ENCODE data around the gene MALRD1. TPM values are rescaled to one million over a fixed set of nuclear protein-coding genes. Genes with fewer than 3 reads are reported as not detected.

MALRD1 gene
- total and polyA plus RNA-seq, 2 of the 8 experiments (the other 6 are each of a cell fraction or from before 2014, with no cell fraction given) = 0.32 to 0.35 TPM

DNA sequence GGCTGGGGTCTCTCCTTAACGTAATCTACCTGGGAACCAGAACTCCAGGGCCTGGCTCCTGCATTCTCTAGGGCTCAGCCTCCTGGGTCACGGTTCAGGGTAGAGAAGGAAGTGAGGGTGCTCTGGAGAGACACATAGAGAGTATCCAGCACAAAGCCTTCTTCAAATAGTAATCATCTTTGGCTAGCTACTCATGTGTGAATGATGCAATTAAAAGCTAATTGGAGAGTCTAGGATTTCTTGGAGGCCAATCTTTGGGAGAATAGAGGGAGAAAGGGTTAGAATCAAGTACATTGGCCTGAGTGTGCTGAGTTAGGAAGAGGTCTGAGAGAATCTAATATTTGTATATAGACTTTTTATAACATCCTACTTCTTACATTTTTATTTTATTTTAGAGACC, 24.0 kb upstream of the MALRD1 start:
- no peaks in the 10 kb centered on the region for H3K27me3 ChIP-seq (replicated peaks in 1 of 4; ENCODE audit: control insufficient read depth in 3 of 4, extremely low read depth in 1 of 4, insufficient read depth in 3 of 4, low read length in 3 of 4)
- H3K9me3 ChIP-seq (ENCODE audit: insufficient read depth in 2 of 2, low read depth in 1 of 2, low read length in 1 of 2) = no peaks in the 10 kb centered on the region
- no peak for DNase-seq (ENCODE audit: low read depth in 1 of 2, low spot score in 2 of 2)
- H4K5ac ChIP-seq (ENCODE audit: insufficient read length, low read depth, low read length) = no peak overlapping the region
- no peak overlapping the region for H4K8ac ChIP-seq (ENCODE audit: extremely low read depth, insufficient read depth, low read length)
- no peak overlapping the region for H2AFZ ChIP-seq (ENCODE audit: low read length)
- H3K23ac ChIP-seq (ENCODE audit: insufficient read length) = no peak overlapping the region
- 91% methylated on average over 2 of the region's 2 CpGs; no CpG with 5 or more reads in 1 of the 2 experiments for WGBS, 2 experiments (ENCODE audit: extremely low coverage in 1 of 2, insufficient coverage in 1 of 2, insufficient read length in 1 of 2, insufficient replicate concordance in 2 of 2, low coverage in 1 of 2, low lambda C conversion rate in 2 of 2, missing lambda C conversion rate in 1 of 2)
- no peak overlapping the region for H2BK120ac ChIP-seq (replicated peaks; ENCODE audit: low read depth, low read length)
- H2AK5ac ChIP-seq (ENCODE audit: low read depth, low read length) = no peak overlapping the region
- H3K4me2 ChIP-seq (ENCODE audit: insufficient read depth in 1 of 2, low read depth in 2 of 2, low read length in 2 of 2) = no peak overlapping the region
- no peaks in the 10 kb centered on the region for H3K4me1 ChIP-seq (replicated peaks in 1 of 4; ENCODE audit: control insufficient read depth in 3 of 4, insufficient read depth in 4 of 4, low read length in 3 of 4)
- H3K79me2 ChIP-seq (ENCODE audit: control insufficient read depth in 1 of 2, insufficient read depth in 2 of 2, low read length in 2 of 2) = no peaks in the 10 kb centered on the region
- no peaks in the 10 kb centered on the region for H4K20me1 ChIP-seq (replicated peaks in 1 of 2; ENCODE audit: control insufficient read depth in 1 of 2, insufficient read depth in 2 of 2, low read length in 2 of 2)
- H3K18ac ChIP-seq (ENCODE audit: extremely low read depth, low read length) = no peak overlapping the region
- no peak overlapping the region for H3K4ac ChIP-seq (replicated peaks; ENCODE audit: insufficient read length, low read depth, low read length)
- POLR2A ChIA-PET (ENCODE audit: partially characterized antibody) = no interaction called here
- no peaks in the 10 kb centered on the region for H3K79me1 ChIP-seq (ENCODE audit: low read depth, low read length)
- H3K56ac ChIP-seq (replicated peaks; ENCODE audit: insufficient read length, low read depth, low read length) = no peak overlapping the region
- no peak overlapping the region for H2BK12ac ChIP-seq (ENCODE audit: low read depth, low read length)
- H2BK15ac ChIP-seq (ENCODE audit: low read length) = no peak overlapping the region
- H2BK20ac ChIP-seq (ENCODE audit: low read length) = no peak overlapping the region
- H3K36me3 ChIP-seq (ENCODE audit: control insufficient read depth in 2 of 4, insufficient read depth in 4 of 4, low read length in 3 of 4) = no peaks in the 10 kb centered on the region
- H3K9ac ChIP-seq (replicated peaks in 1 of 4; ENCODE audit: extremely low read depth in 1 of 4, low read depth in 3 of 4, low read length in 3 of 4) = no peak overlapping the region
- no peak overlapping the region for H3K27ac ChIP-seq (ENCODE audit: low read depth, low read length)
- no peak for FAIRE-seq
- CTCF ChIA-PET (ENCODE audit: partially characterized antibody) = interaction anchor here (0.6 kb wide), 1 partner anchor 98 kb away, joined by 3 read pairs; no protein-coding TSS in a partner anchor
- no peak overlapping the region for H3K14ac ChIP-seq (ENCODE audit: insufficient read length)
- no peak overlapping the region for H4K91ac ChIP-seq (replicated peaks; ENCODE audit: insufficient read length, low read length)
- H3K23me2 ChIP-seq (ENCODE audit: low read depth, low read length) = no peaks in the 10 kb centered on the region
- TF ChIP-seq TAF1 (IDR thresholded peaks at IDR 0.05; ENCODE audit: low read depth, low read length) (no peak), SP4 (IDR thresholded peaks at IDR 0.05; ENCODE audit: low read length) (no peak), SIX5 (IDR thresholded peaks at IDR 0.05; ENCODE audit: low read depth, low read length) (no peak)
- TF ChIP-seq, protein P1, sequence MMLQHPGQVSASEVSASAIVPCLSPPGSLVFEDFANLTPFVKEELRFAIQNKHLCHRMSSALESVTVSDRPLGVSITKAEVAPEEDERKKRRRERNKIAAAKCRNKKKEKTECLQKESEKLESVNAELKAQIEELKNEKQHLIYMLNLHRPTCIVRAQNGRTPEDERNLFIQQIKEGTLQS (IDR thresholded peaks at IDR 0.05; ENCODE audit: insufficient read depth, low read depth, low read length) = no peak
- H3K4me3 ChIP-seq (ENCODE audit: extremely low read depth in 1 of 4, insufficient read depth in 2 of 4, low read depth in 3 of 4, low read length in 4 of 4) = no peak overlapping the region
- H2BK5ac ChIP-seq (ENCODE audit: low read depth, low read length) = no peak overlapping the region
